HepG2 (cell line): ENCODE data around the gene ELMO2. TPM values are rescaled to one million over a fixed set of nuclear protein-coding genes. Genes with fewer than 3 reads are reported as not detected.

Experiments used
- CCDC6 ChIP-seq: sonication (generic); formaldehyde crosslinking; IDR thresholded peaks from 2 replicates; pipeline ENCODE4 v1.8.1; 2022; ENCODE audit warnings: mild to moderate bottlenecking, missing genetic modification reagents, moderate library complexity
- E2F2 ChIP-seq: sonication (generic); formaldehyde crosslinking; IDR thresholded peaks from 2 replicates; pipeline ENCODE4 v1.4.0; 2020; ENCODE audit warnings: missing genetic modification reagents, borderline replicate concordance
- GLI4 ChIP-seq: sonication (generic); formaldehyde crosslinking; IDR thresholded peaks from 2 replicates; pipeline ENCODE4 v1.5.1; 2020; ENCODE audit warnings: missing genetic modification reagents, mild to moderate bottlenecking, moderate library complexity, borderline replicate concordance
- HNF1A ChIP-seq, 2 experiments: sonication (generic) in 1 of 2; formaldehyde crosslinking in 1 of 2; IDR thresholded peaks; 2 replicates each; pipeline versions ENCODE4 v1.4.0 to v1.6.1; 2016 to 2020; ENCODE audit warnings: borderline replicate concordance in 1 of 2, low read depth in 1 of 2, mild to moderate bottlenecking in 1 of 2, missing genetic modification reagents in 1 of 2
- HOXA5 ChIP-seq: sonication (generic); formaldehyde crosslinking; IDR thresholded peaks from 2 replicates; pipeline ENCODE4 v1.4.0; 2020; ENCODE audit warnings: missing genetic modification reagents
- NAIF1 ChIP-seq: sonication (generic); formaldehyde crosslinking; IDR thresholded peaks from 2 replicates; pipeline ENCODE4 v1.5.0; 2020; ENCODE audit warnings: mild to moderate bottlenecking, missing genetic modification reagents, borderline replicate concordance
- NCOA1 ChIP-seq: sonication (generic); formaldehyde crosslinking; IDR thresholded peaks from 2 replicates; pipeline ENCODE4 v1.9.0; 2021; ENCODE audit warnings: missing genetic modification reagents
- PHF21A ChIP-seq: sonication (generic); formaldehyde crosslinking; IDR thresholded peaks from 2 replicates; pipeline ENCODE4 v1.5.0; 2020; ENCODE audit warnings: mild to moderate bottlenecking, missing genetic modification reagents
- PRDM15 ChIP-seq: sonication (generic); formaldehyde crosslinking; IDR thresholded peaks from 2 replicates; pipeline ENCODE4 v1.4.0; 2020; ENCODE audit warnings: missing genetic modification reagents
- SALL2 ChIP-seq: sonication (generic); formaldehyde crosslinking; IDR thresholded peaks from 2 replicates; pipeline ENCODE4 v1.8.1; 2023; ENCODE audit warnings: mild to moderate bottlenecking, missing genetic modification reagents, inconsistent platforms
- SETDB1 ChIP-seq: sonication (generic); formaldehyde crosslinking; IDR thresholded peaks from 2 replicates; pipeline ENCODE4 v1.5.1; 2020; ENCODE audit warnings: missing genetic modification reagents, mild to moderate bottlenecking, borderline replicate concordance
- SP5 ChIP-seq: IDR thresholded peaks from 2 replicates; pipeline ENCODE4 v1.6.1; 2016; ENCODE audit warnings: low read depth, borderline replicate concordance
- TP53 ChIP-seq: sonication (generic); formaldehyde crosslinking; conservative IDR thresholded peaks from 2 replicates; pipeline ENCODE4 v1.4.0; 2020; ENCODE audit warnings: missing genetic modification reagents
- ZBTB7A ChIP-seq: sonication (generic); formaldehyde crosslinking; IDR thresholded peaks from 2 replicates; pipeline ENCODE4 v1.8.0; 2022; ENCODE audit warnings: mild to moderate bottlenecking, missing genetic modification reagents
- ZNF550 ChIP-seq: sonication (generic); formaldehyde crosslinking; IDR thresholded peaks from 2 replicates; pipeline ENCODE4 v1.4.0; 2020; ENCODE audit warnings: mild to moderate bottlenecking, missing genetic modification reagents, borderline replicate concordance
- ZNF768 ChIP-seq: sonication (generic); formaldehyde crosslinking; IDR thresholded peaks from 2 replicates; pipeline ENCODE4 v1.4.0; 2020; ENCODE audit warnings: missing genetic modification reagents
- ZNF773 ChIP-seq: sonication (generic); formaldehyde crosslinking; IDR thresholded peaks from 2 replicates; pipeline ENCODE4 v1.4.0; 2020; ENCODE audit warnings: missing genetic modification reagents, borderline replicate concordance
- ZNF879 ChIP-seq: sonication (generic); formaldehyde crosslinking; IDR thresholded peaks from 2 replicates; pipeline ENCODE4 v1.8.1; 2023; ENCODE audit warnings: missing genetic modification reagents
- polyA plus RNA-seq, 8 experiments: library from polyadenylated mRNA; depleted of rRNA in 3 of 8; stranded (reverse) in 7 of 8; unstranded in 1 of 8; fragments of >200 nt; fragmentation: Illumina TruSeq in 4 of 8; extraction: Trizol in 4 of 8; gene quantifications; 2 replicates each; pipeline versions ENCODE4 v1.2.1 to v1.2.3, GENCODE V29; 2011 to 2016; ENCODE audit warnings: low read depth in 4 of 8, missing spikeins in 1 of 8, mixed read lengths in 1 of 8; ENCODE audit not compliant: insufficient read depth in 1 of 8
- total RNA-seq, 5 experiments: library from RNA; depleted of rRNA; stranded (reverse); fragments of >200 nt; fragmentation: Illumina TruSeq; extraction: Trizol; gene quantifications; 2 replicates each; pipeline ENCODE4 v1.2.3, GENCODE V29; 2016; ENCODE audit warnings: low read depth in 1 of 5
- TF ChIP-seq, protein P1 (sequence below): sonication (generic); formaldehyde crosslinking; IDR thresholded peaks from 2 replicates; pipeline ENCODE4 v1.8.0; 2022; ENCODE audit warnings: missing genetic modification reagents, low read depth, mild to moderate bottlenecking, borderline replicate concordance

ELMO2 gene
- total and polyA plus RNA-seq, 2 of the 13 experiments (the other 11 are each of a cell fraction or from before 2014, with no cell fraction given) = 30.6 to 35.7 TPM

GRCh38 chr20:46363874-46364669 is 42.3 kb downstream of the ELMO2 start (continued):
- TF ChIP-seq PRDM15 (CRISPR knock-in tag) (peak; percentile 58), HNF1A (IDR thresholded peaks at IDR 0.05; ENCODE audit: low read depth) (no peak), HNF1A (CRISPR knock-in tag; IDR thresholded peaks at IDR 0.05; ENCODE audit: borderline replicate concordance) (peak; percentile 78), ZNF768 (CRISPR knock-in tag) (peak; percentile 82; the same call in 1 of the 2 replicates), TP53 (peak; percentile 92; the same call in 1 of the 2 replicates), PHF21A (CRISPR knock-in tag) (no peak), ZNF879 (CRISPR knock-in tag) (peak; percentile 91), E2F2 (CRISPR knock-in tag) (0 out of 2 replicates have a peak, but pooled peaks have one; percentile 63), ZNF773 (CRISPR knock-in tag) (peak; percentile 97), GLI4 (CRISPR knock-in tag) (no peak; the same call in 1 of the 2 replicates), ZNF550 (CRISPR knock-in tag) (no peak), HOXA5 (CRISPR knock-in tag) (peak; percentile 97; the same call in 1 of the 2 replicates), ZBTB7A (CRISPR knock-in tag) (peak; percentile 71), CCDC6 (peak; percentile 84), SP5 (CRISPR knock-in tag) (peak; percentile 96), SETDB1 (CRISPR knock-in tag) (no peak), SALL2 (peak; percentile 96), NCOA1 (CRISPR knock-in tag) (peak; percentile 97; the same call in 1 of the 2 replicates), NAIF1 (CRISPR knock-in tag) (peak; percentile 71; the same call in 1 of the 2 replicates)
- TF ChIP-seq, protein P1, sequence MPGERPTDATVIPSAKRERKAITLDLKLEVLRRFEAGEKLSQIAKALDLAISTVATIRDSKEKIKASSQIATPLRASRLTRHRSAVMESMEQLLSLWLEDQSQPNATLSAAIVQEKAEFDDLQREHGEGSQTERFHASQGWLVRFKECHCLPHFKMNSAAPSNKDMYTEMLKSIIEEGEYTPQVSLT (CRISPR knock-in tag) = no peak; the same call in 1 of the 2 replicates
